HCT116 (cell line): Measurements from ENCODE around the gene SSH2. TPM values are rescaled to one million over a fixed set of nuclear protein-coding genes. Genes with fewer than 3 reads are reported as not detected.

Experiments
- ATAC-seq: fragments of 200-7000 bp; cut with Tn5 transposase; 2 replicates; pipeline ENCODE4 v1.9.1; 2020; ENCODE audit warnings: mild to moderate bottlenecking, moderate library complexity
- BruUV-seq: library from RNA; stranded (reverse); fragments of 400-500 nt; replicated peaks from 2 replicates; lab custom pipeline; 2021; lab: Mats Ljungman, UMichigan
- CTCF ChIA-PET: fragments of 300-600 bp; sonication (Branson Sonifier 250); formaldehyde crosslinking; loops from one replicate; lab custom pipeline; 2021; ENCODE audit warnings: antibody characterized with exemption; lab: Charles Lee
- POLR2A ChIA-PET: fragments of 300-600, 350-600 bp; sonication (Branson Sonifier 250); formaldehyde crosslinking; loops from one replicate; lab custom pipeline; 2021; ENCODE audit warnings: antibody characterized with exemption; lab: Charles Lee
- RAD21 ChIA-PET, 2 experiments: fragments of 300-600 bp; sonication (Branson Sonifier 250); formaldehyde crosslinking; loops; one replicate each; lab custom pipeline; 2023; ENCODE audit warnings: low total read pairs in 2 of 2; ENCODE audit not compliant: uncharacterized antibody in 2 of 2, unreplicated experiment in 2 of 2, low non-redundant PET in 1 of 2; lab: Charles Lee
- DNase-seq: peaks from one replicate; pipeline ENCODE4 v3.0.0-alpha.2; 2010; ENCODE audit warnings: low read depth, low spot score
- H2AFZ ChIP-seq: fragments of 200-600 bp; shearing (Covaris generic), sonication (generic); 2 replicates; pipeline ENCODE4 v1.6.1; 2017; ENCODE audit warnings: low read depth, mixed run types, mixed read lengths, antibody characterized with exemption, low read length; ENCODE audit not compliant: poor library complexity, severe bottlenecking
- H3K27ac ChIP-seq: 2 replicates; pipeline ENCODE4 v1.5.1; 2012; ENCODE audit warnings: low read depth, low read length
- H3K27me3 ChIP-seq: fragments of 200-600 bp; sonication (generic); 2 replicates; pipeline ENCODE4 v1.6.1; 2016; ENCODE audit warnings: mixed run types, low read length, mixed read lengths; ENCODE audit not compliant: insufficient read depth
- H3K36me3 ChIP-seq, 2 experiments: fragments of 200-500 bp in 1 of 2; fragments of 200-600 bp in 1 of 2; sonication (Bioruptor generic) in 1 of 2; sonication (generic) in 1 of 2; 2 replicates each; pipeline versions ENCODE4 v1.5.1 to v1.6.1; 2014 to 2016; ENCODE audit warnings: low read length in 2 of 2, inconsistent platforms in 1 of 2, mixed read lengths in 1 of 2, mixed run types in 1 of 2; ENCODE audit not compliant: insufficient read depth in 2 of 2, control insufficient read depth in 1 of 2
- H3K4me1 ChIP-seq, 2 experiments: fragments of 200-600 bp in 1 of 2; sonication (generic) in 1 of 2; 2 replicates each; pipeline versions ENCODE4 v1.5.1 to v1.6.1; 2012 to 2017; ENCODE audit warnings: low read length in 2 of 2, inconsistent platforms in 1 of 2, mild to moderate bottlenecking in 1 of 2, mixed read lengths in 1 of 2, mixed run types in 1 of 2, moderate library complexity in 1 of 2; ENCODE audit not compliant: insufficient read depth in 2 of 2, control insufficient read depth in 1 of 2
- H3K4me2 ChIP-seq: fragments of 200-600 bp; sonication (generic); 2 replicates; pipeline ENCODE4 v1.6.1; 2017; ENCODE audit warnings: mixed run types, low read length, mixed read lengths
- H3K4me3 ChIP-seq, 2 experiments: fragments of 200-600 bp in 1 of 2; sonication (generic) in 1 of 2; replicated peaks in 1 of 2; 2 replicates each; pipeline ENCODE4 v1.5.1; 2011 to 2016; ENCODE audit warnings: low read length in 2 of 2, control low read depth in 1 of 2, low read depth in 1 of 2, mild to moderate bottlenecking in 1 of 2, mixed read lengths in 1 of 2, mixed run types in 1 of 2
- H3K79me2 ChIP-seq: fragments of 200-600 bp; sonication (generic); 2 replicates; pipeline ENCODE4 v1.6.1; 2017; ENCODE audit warnings: mild to moderate bottlenecking, mixed run types, low read length, moderate library complexity, mixed read lengths; ENCODE audit not compliant: insufficient read depth
- H3K9ac ChIP-seq: fragments of 200-600 bp; sonication (generic); 2 replicates; pipeline ENCODE4 v1.6.1; 2016; ENCODE audit warnings: low read length, mixed read lengths
- H3K9me2 ChIP-seq: fragments of 200-600 bp; sonication (generic), shearing (Covaris generic); 2 replicates; pipeline ENCODE4 v1.6.1; 2017; ENCODE audit warnings: mixed run types, mild to moderate bottlenecking, moderate library complexity; ENCODE audit not compliant: insufficient read depth
- H3K9me3 ChIP-seq, 2 experiments: fragments of 200-500 bp in 1 of 2; fragments of 200-600 bp in 1 of 2; sonication (Bioruptor generic) in 1 of 2; sonication (generic) in 1 of 2; 2 replicates each; pipeline ENCODE4 v1.6.1; 2014 to 2017; ENCODE audit warnings: low read length in 2 of 2, mixed read lengths in 2 of 2, inconsistent platforms in 1 of 2, low read depth in 1 of 2, mild to moderate bottlenecking in 1 of 2, mixed run types in 1 of 2, moderate library complexity in 1 of 2; ENCODE audit not compliant: control insufficient read depth in 1 of 2, insufficient read depth in 1 of 2
- H4K20me1 ChIP-seq: fragments of 200-600 bp; sonication (generic), shearing (Covaris generic); 2 replicates; pipeline ENCODE4 v1.6.1; 2017; ENCODE audit warnings: mixed run types, mild to moderate bottlenecking, moderate library complexity; ENCODE audit not compliant: insufficient read depth
- ATF3 ChIP-seq: IDR thresholded peaks from 2 replicates; pipeline ENCODE4 v1.6.1; 2012
- CBX3 ChIP-seq: IDR thresholded peaks from 2 replicates; pipeline ENCODE4 v1.6.1; 2012; ENCODE audit warnings: low read depth
- CEBPB ChIP-seq: IDR thresholded peaks from 2 replicates; pipeline ENCODE4 v1.6.1; 2012; ENCODE audit warnings: low read depth
- EGR1 ChIP-seq: IDR thresholded peaks from 2 replicates; pipeline ENCODE4 v1.6.1; 2012; ENCODE audit warnings: low read depth
- ELF1 ChIP-seq: IDR thresholded peaks from 2 replicates; pipeline ENCODE4 v1.6.1; 2012; ENCODE audit warnings: low read depth, borderline replicate concordance
- EZH2phosphoT487 ChIP-seq: fragments of 200-600 bp; IDR thresholded peaks from 2 replicates; pipeline ENCODE4 v1.6.1; 2018; ENCODE audit warnings: antibody characterized with exemption, borderline replicate concordance
- FOSL1 ChIP-seq: IDR thresholded peaks from 2 replicates; pipeline ENCODE4 v1.6.1; 2012; ENCODE audit warnings: low read depth
- JUND ChIP-seq: IDR thresholded peaks from 2 replicates; pipeline ENCODE4 v1.6.1; 2012
- POLR2AphosphoS5 ChIP-seq: IDR thresholded peaks from 2 replicates; pipeline ENCODE4 v1.6.1; 2011; ENCODE audit warnings: mild to moderate bottlenecking, low read depth, low read length, moderate library complexity
- RAD21 ChIP-seq: IDR thresholded peaks from 2 replicates; pipeline ENCODE4 v1.6.1; 2012; ENCODE audit warnings: low read depth, mild to moderate bottlenecking
- SP1 ChIP-seq: IDR thresholded peaks from 2 replicates; pipeline ENCODE4 v1.6.1; 2012; ENCODE audit warnings: low read depth
- TCF7L2 ChIP-seq: IDR thresholded peaks from 2 replicates; pipeline ENCODE4 v1.7.0; 2011; ENCODE audit warnings: borderline replicate concordance, inconsistent platforms; ENCODE audit not compliant: insufficient read depth, insufficient read length; ENCODE audit errors: extremely low read depth
- YY1 ChIP-seq: IDR thresholded peaks from 2 replicates; pipeline ENCODE4 v1.6.1; 2011; ENCODE audit warnings: low read length, low read depth, moderate library complexity, mild to moderate bottlenecking; ENCODE audit not compliant: insufficient replicate concordance; ENCODE audit errors: extremely low read depth
- intact Hi-C: fragments of 100-400 bp; cut with micrococcal nuclease; formaldehyde crosslinking; loops from 2 replicates; pipeline ENCODE4 v1.10.0; 2022
- total RNA-seq: library from RNA; stranded (reverse); gene quantifications from one replicate; pipeline ENCODE4 v1.2.1, GENCODE V29; 2021; ENCODE audit not compliant: unreplicated experiment

Gene SSH2
- total RNA-seq, 1 experiment from 2014 or later = 17.0 TPM

- RAD21 ChIA-PET = interaction anchor here (0.8 kb wide), 2 partner anchors 17 kb away, joined by 3 read pairs; no protein-coding TSS in a partner anchor
- Histone ChIP-seq H3K36me3 (no peaks in the 10 kb centered on the region), H3K79me2 (no peaks in the 10 kb centered on the region), H3K9ac (peak within 1 kb of the TSS; percentile 72), H2AFZ (peak within 1 kb of the TSS; percentile 31), H3K27ac (peak within 1 kb of the TSS; percentile 25; the same call in 1 of the 2 replicates), H3K9me3 (no peaks in the 10 kb centered on the region), H3K4me1 (peaks cover 49 to 80% of the 10 kb centered on the region in 2 experiments), H4K20me1 (no peaks in the 10 kb centered on the region), H3K9me2 (no peaks in the 10 kb centered on the region), H3K4me2 (peak within 1 kb of the TSS; percentile 97), H3K27me3 (no peaks in the 10 kb centered on the region), H3K4me3 (peak within 1 kb of the TSS; percentile 70 to 80)
- ATAC-seq = peak; percentile 61
- intact Hi-C loops = no loop called here
- no peak for TF ChIP-seq ELF1
- no peak for TF ChIP-seq TCF7L2
- peak; percentile 10 for TF ChIP-seq YY1
- peak; percentile 57 for TF ChIP-seq POLR2AphosphoS5
- TF ChIP-seq CBX3 = no peak
- TF ChIP-seq RAD21 = no peak
- no peak for TF ChIP-seq EZH2phosphoT487
- no peak for TF ChIP-seq FOSL1
- TF ChIP-seq CEBPB = no peak
- TF ChIP-seq JUND = no peak
- no peak for TF ChIP-seq SP1
- no peak for TF ChIP-seq EGR1
- TF ChIP-seq ATF3 = no peak
- POLR2A ChIA-PET = interaction anchor here (1.6 kb wide), 1 partner anchor 30 kb away, joined by 4 read pairs; no protein-coding TSS in a partner anchor
- BruUV-seq = no TSS peak
- CTCF ChIA-PET = interaction anchor here (1.1 to 1.6 kb wide), 4 partner anchors 17 to 471 kb away, joined by 3 to 4 read pairs (median 3); no protein-coding TSS in a partner anchor
- DNase-seq = no peak
These were observed 307.4 kb downstream of the SSH2 start, which contains the start of gene CORO6 for GRCh38 chr17:29622337-29623282. Gene CORO6 (minus strand): TSS chr17:29622912. CDS start chr17:29621421, 1,491 bp downstream.
